Measurements from ENCODE around the gene CSAG1. TPM values are rescaled to one million over a fixed set of nuclear protein-coding genes. Genes with fewer than 3 reads are reported as not detected.
"Not testable (repeated sequence)": the region's sequence is repeated elsewhere in the genome, so short reads cannot be mapped to it uniquely, and the experiment has no call there.

Gene CSAG1
- total and polyA plus RNA-seq, 2 donors (not counting 1 experiment from before 2014, with no cell fraction given), result not detected

GRCh38 chrX:152725409-152725808, 8.1 kb downstream of the CSAG1 start:
- DNase-seq (no peak), ATAC-seq (ENCODE audit: low read depth) (no peak)
- no peak overlapping the region for H3K27ac Mint-ChIP-seq
- Histone ChIP-seq H3K27ac (ENCODE audit: low read length in 2 of 2) (no peak overlapping the region), H3K4me1 (ENCODE audit: control insufficient read depth in 2 of 2, insufficient read depth in 2 of 2, low read length in 2 of 2) (no peaks in the 10 kb centered on the region), H3K9me3 (ENCODE audit: control extremely low read depth in 1 of 3, control insufficient read depth in 2 of 3, insufficient read depth in 1 of 3, low read length in 2 of 3) (no peaks in the 10 kb centered on the region), H3K36me3 (replicated peaks in 1 of 2; ENCODE audit: control extremely low read depth in 1 of 2, control insufficient read depth in 1 of 2, extremely low read depth in 1 of 2, insufficient read depth in 2 of 2, low read length in 1 of 2) (no peaks in the 10 kb centered on the region), H2AFZ (ENCODE audit: insufficient read depth, low read depth, low read length, poor library complexity, severe bottlenecking) (no peak overlapping the region), H4K20me1 (ENCODE audit: control insufficient read depth, insufficient read depth, low read length, poor library complexity, severe bottlenecking) (no peaks in the 10 kb centered on the region), H3K4me2 (replicated peaks; ENCODE audit: low read depth, low read length, poor library complexity, severe bottlenecking) (no peak overlapping the region), H3K79me2 (ENCODE audit: control insufficient read depth, insufficient read depth, low read length) (no peaks in the 10 kb centered on the region), H3K4me3 (ENCODE audit: control extremely low read depth in 1 of 5, extremely low read depth in 1 of 5, insufficient read depth in 1 of 5, low read depth in 2 of 5, low read length in 4 of 5) (no peak overlapping the region), H3K9ac (ENCODE audit: low read length) (no peak overlapping the region), H3K27me3 (replicated peaks in 1 of 4; ENCODE audit: control extremely low read depth in 1 of 4, control insufficient read depth in 3 of 4, insufficient read depth in 4 of 4, low read length in 3 of 4) (no peaks in the 10 kb centered on the region)
- CTCF ChIA-PET, result no interaction called here
- POLR2A ChIA-PET, result no interaction called here
- intact Hi-C loops (cut with micrococcal nuclease), result no loop called here
- no peaks in the 10 kb centered on the region for H3K27me3 Mint-ChIP-seq
- no CpG with 5 or more reads among the region's 7 CpGs for WGBS (ENCODE audit: insufficient coverage)
- no peaks in the 10 kb centered on the region for H3K4me1 Mint-ChIP-seq
- H3K4me3 Mint-ChIP-seq, result no peak overlapping the region
- no peaks in the 10 kb centered on the region for H3K9me3 Mint-ChIP-seq (ENCODE audit: insufficient read depth)
- no peak for TF ChIP-seq EZH2 (IDR thresholded peaks at IDR 0.05; ENCODE audit: borderline replicate concordance, insufficient read depth, low read depth, low read length, poor library complexity, severe bottlenecking)
- no peak for TF ChIP-seq CTCF (IDR thresholded peaks at IDR 0.05)

- POLR2A ChIA-PET; H3K9me3 ChIP-seq (ENCODE audit: control extremely low read depth in 1 of 3, control insufficient read depth in 2 of 3, insufficient read depth in 1 of 3, low read length in 2 of 3); H3K27me3 ChIP-seq (replicated peaks in 1 of 4; ENCODE audit: control extremely low read depth in 1 of 4, control insufficient read depth in 3 of 4, insufficient read depth in 4 of 4, low read length in 3 of 4): not testable (repeated sequence)
Observed at GRCh38 chrX:152713815-152714787, 19.4 kb downstream of the CSAG1 start, which contains the start of gene MAGEA2B. TSS of gene MAGEA2B (plus strand) at chrX:152714628. CDS start at chrX:152717107, 2,479 bp downstream.

GRCh38 chrX:152713195-152713594, 20.3 kb downstream of the CSAG1 start:
- intact Hi-C loops (cut with micrococcal nuclease); H3K4me1 Mint-ChIP-seq; H3K27me3 ChIP-seq (replicated peaks in 1 of 4; ENCODE audit: control extremely low read depth in 1 of 4, control insufficient read depth in 3 of 4, insufficient read depth in 4 of 4, low read length in 3 of 4); POLR2A ChIA-PET; H3K79me2 ChIP-seq (ENCODE audit: control insufficient read depth, insufficient read depth, low read length); DNase-seq; H3K9me3 Mint-ChIP-seq (ENCODE audit: insufficient read depth); H3K9ac ChIP-seq (ENCODE audit: low read length); H3K36me3 ChIP-seq (replicated peaks in 1 of 2; ENCODE audit: control extremely low read depth in 1 of 2, control insufficient read depth in 1 of 2, extremely low read depth in 1 of 2, insufficient read depth in 2 of 2, low read length in 1 of 2); H3K27me3 Mint-ChIP-seq; H2AFZ ChIP-seq (ENCODE audit: insufficient read depth, low read depth, low read length, poor library complexity, severe bottlenecking); H3K4me2 ChIP-seq (replicated peaks; ENCODE audit: low read depth, low read length, poor library complexity, severe bottlenecking); H4K20me1 ChIP-seq (ENCODE audit: control insufficient read depth, insufficient read depth, low read length, poor library complexity, severe bottlenecking); CTCF ChIA-PET; H3K27ac ChIP-seq (ENCODE audit: low read length in 2 of 2); H3K4me3 ChIP-seq (ENCODE audit: control extremely low read depth in 1 of 5, extremely low read depth in 1 of 5, insufficient read depth in 1 of 5, low read depth in 2 of 5, low read length in 4 of 5); H3K9me3 ChIP-seq (ENCODE audit: control extremely low read depth in 1 of 3, control insufficient read depth in 2 of 3, insufficient read depth in 1 of 3, low read length in 2 of 3); H3K4me3 Mint-ChIP-seq; H3K27ac Mint-ChIP-seq; ATAC-seq (ENCODE audit: low read depth); H3K4me1 ChIP-seq (ENCODE audit: control insufficient read depth in 2 of 2, insufficient read depth in 2 of 2, low read length in 2 of 2): not testable (repeated sequence)
- WGBS (ENCODE audit: insufficient coverage), result no CpG with 5 or more reads among the region's 5 CpGs

More at GRCh38 chrX:152713815-152714787, 19.4 kb downstream of the CSAG1 start, which contains the start of gene MAGEA2B:
- H3K79me2 ChIP-seq (ENCODE audit: control insufficient read depth, insufficient read depth, low read length); ATAC-seq (ENCODE audit: low read depth); intact Hi-C loops (cut with micrococcal nuclease); H3K4me1 Mint-ChIP-seq; H3K27me3 Mint-ChIP-seq; H3K36me3 ChIP-seq (replicated peaks in 1 of 2; ENCODE audit: control extremely low read depth in 1 of 2, control insufficient read depth in 1 of 2, extremely low read depth in 1 of 2, insufficient read depth in 2 of 2, low read length in 1 of 2); CTCF ChIA-PET; H3K4me3 ChIP-seq (ENCODE audit: control extremely low read depth in 1 of 5, extremely low read depth in 1 of 5, insufficient read depth in 1 of 5, low read depth in 2 of 5, low read length in 4 of 5); H2AFZ ChIP-seq (ENCODE audit: insufficient read depth, low read depth, low read length, poor library complexity, severe bottlenecking); H3K27ac Mint-ChIP-seq; H3K4me1 ChIP-seq (ENCODE audit: control insufficient read depth in 2 of 2, insufficient read depth in 2 of 2, low read length in 2 of 2); DNase-seq; H4K20me1 ChIP-seq (ENCODE audit: control insufficient read depth, insufficient read depth, low read length, poor library complexity, severe bottlenecking); H3K4me3 Mint-ChIP-seq; H3K9ac ChIP-seq (ENCODE audit: low read length); H3K4me2 ChIP-seq (replicated peaks; ENCODE audit: low read depth, low read length, poor library complexity, severe bottlenecking); H3K27ac ChIP-seq (ENCODE audit: low read length in 2 of 2); H3K9me3 Mint-ChIP-seq (ENCODE audit: insufficient read depth): not testable (repeated sequence)
- WGBS (ENCODE audit: insufficient coverage), result no CpG with 5 or more reads among the region's 35 CpGs
